DOHH2 (cell line): ENCODE results near the gene RAP1GDS1.

Experiments used
- H3F3A ChIP-seq: fragments of 200-600 bp; sonication (generic), shearing (Covaris generic); 2 replicates; pipeline ENCODE4 v1.6.0; 2016; ENCODE audit warnings: antibody characterized with exemption, mild to moderate bottlenecking; ENCODE audit not compliant: control insufficient read depth, insufficient read depth
- H3K27ac ChIP-seq: fragments of 200-600 bp; sonication (generic); 2 replicates; pipeline ENCODE4 v1.5.1; 2014; ENCODE audit warnings: low read depth, mild to moderate bottlenecking, low read length, moderate library complexity
- H3K27me3 ChIP-seq: fragments of 200-600 bp; sonication (generic); 2 replicates; pipeline ENCODE4 v1.6.1; 2014; ENCODE audit warnings: mild to moderate bottlenecking, low read length, mixed read lengths; ENCODE audit not compliant: control insufficient read depth
- H3K36me3 ChIP-seq: fragments of 200-600 bp; sonication (generic); 2 replicates; pipeline ENCODE4 v1.6.1; 2014; ENCODE audit warnings: mild to moderate bottlenecking, low read length, moderate library complexity, mixed read lengths; ENCODE audit not compliant: control insufficient read depth
- H3K4me1 ChIP-seq: fragments of 200-600 bp; sonication (generic); 2 replicates; pipeline ENCODE4 v1.6.1; 2014; ENCODE audit warnings: mild to moderate bottlenecking, low read length, mixed read lengths; ENCODE audit not compliant: control insufficient read depth
- H3K4me2 ChIP-seq: fragments of 200-600 bp; sonication (generic); 2 replicates; pipeline ENCODE4 v1.6.0; 2014; ENCODE audit warnings: mild to moderate bottlenecking, low read length, moderate library complexity
- H3K4me3 ChIP-seq: fragments of 200-600 bp; sonication (generic); 2 replicates; pipeline ENCODE4 v1.5.1; 2014; ENCODE audit warnings: mild to moderate bottlenecking, low read length, mixed read lengths
- H3K79me2 ChIP-seq: fragments of 200-600 bp; sonication (generic); 2 replicates; pipeline ENCODE4 v1.6.1; 2014; ENCODE audit warnings: mild to moderate bottlenecking, low read length, mixed read lengths; ENCODE audit not compliant: control insufficient read depth
- H3K9me2 ChIP-seq: fragments of 200-600 bp; sonication (generic); replicated peaks from 2 replicates; pipeline ENCODE4 v1.6.1; 2014; ENCODE audit warnings: mild to moderate bottlenecking, low read length, mixed read lengths; ENCODE audit not compliant: control insufficient read depth
- H3K9me3 ChIP-seq: fragments of 200-600 bp; sonication (generic); 2 replicates; pipeline ENCODE4 v1.6.1; 2014; ENCODE audit warnings: antibody characterized with exemption, low read length, mixed read lengths; ENCODE audit not compliant: control insufficient read depth, insufficient read depth
- H4K20me1 ChIP-seq: fragments of 200-600 bp; sonication (generic); 2 replicates; pipeline ENCODE4 v1.6.0; 2014; ENCODE audit warnings: low read depth, mild to moderate bottlenecking, antibody characterized with exemption, low read length, moderate library complexity; ENCODE audit not compliant: control insufficient read depth, insufficient read depth
- EZH2phosphoT487 ChIP-seq: fragments of 200-600 bp; sonication (generic); IDR thresholded peaks from 2 replicates; pipeline ENCODE4 v1.6.1; 2017; ENCODE audit warnings: borderline replicate concordance, mild to moderate bottlenecking, antibody characterized with exemption, low read length, moderate library complexity, mixed read lengths
- TF ChIP-seq, protein P1 (sequence below): fragments of 200-600 bp; sonication (generic); IDR thresholded peaks from one replicate; pipeline ENCODE4 v1.5.1; 2014; ENCODE audit warnings: antibody characterized with exemption, mild to moderate bottlenecking, low read depth, low read length; ENCODE audit not compliant: poor library complexity, severe bottlenecking

RAP1GDS1 gene

DNA sequence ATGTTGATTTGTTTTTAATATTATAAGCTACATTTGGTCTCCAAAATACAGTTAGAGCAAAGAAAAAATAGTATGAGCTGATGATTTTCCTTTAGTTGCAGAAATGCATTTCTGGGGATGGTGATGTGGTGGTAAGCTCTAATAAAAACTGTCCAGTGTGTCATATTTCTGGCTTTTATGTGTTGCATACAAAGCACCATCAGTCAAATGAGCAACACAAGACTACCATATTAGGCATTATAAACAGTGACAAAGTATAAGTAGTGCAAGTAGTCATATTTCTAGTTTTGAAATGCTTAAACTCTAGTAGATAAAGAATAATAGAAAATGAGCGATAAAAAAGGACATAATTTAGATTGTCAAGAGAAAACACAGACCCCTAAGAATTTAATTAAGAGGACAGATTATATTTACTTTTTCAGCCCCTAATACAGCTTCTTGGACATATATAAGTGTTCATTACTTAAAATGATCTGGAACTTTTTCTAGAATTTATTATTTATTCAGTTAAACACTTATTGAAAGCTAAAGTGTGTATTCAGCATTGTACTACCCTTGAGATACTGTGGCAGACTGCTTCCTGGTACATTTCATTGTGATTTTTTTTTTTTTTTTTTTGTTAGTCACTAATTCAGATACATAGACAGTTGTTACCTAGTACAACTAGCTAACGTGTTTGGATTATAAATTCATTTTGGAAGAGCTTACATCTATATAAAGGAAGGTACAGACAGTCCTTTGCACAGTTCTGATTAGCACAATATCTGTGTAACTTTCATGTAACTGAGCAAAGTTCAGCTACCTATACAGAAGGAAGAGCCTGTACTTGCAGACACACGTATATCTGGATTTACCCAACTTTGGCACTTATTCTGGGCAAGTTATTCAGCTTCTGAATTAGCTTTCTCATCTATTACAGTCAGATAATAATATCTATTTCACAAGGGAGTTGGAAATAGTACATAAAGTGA, 22.3 kb downstream of the RAP1GDS1 start:
- Histone ChIP-seq H3K27me3 (no peaks in the 10 kb centered on the region), H3K27ac (no peak overlapping the region), H3K79me2 (peaks cover 65% of the 10 kb centered on the region), H3K4me3 (no peak overlapping the region), H3K9me3 (no peaks in the 10 kb centered on the region), H3F3A (0 out of 2 replicates have a peak, but pooled peaks cover 4% of the 10 kb centered on the region), H3K4me2 (no peak overlapping the region), H3K4me1 (peaks cover 33% of the 10 kb centered on the region), H3K9me2 (no peaks in the 10 kb centered on the region), H4K20me1 (no peaks in the 10 kb centered on the region), H3K36me3 (no peaks in the 10 kb centered on the region)
- TF ChIP-seq, protein P1, sequence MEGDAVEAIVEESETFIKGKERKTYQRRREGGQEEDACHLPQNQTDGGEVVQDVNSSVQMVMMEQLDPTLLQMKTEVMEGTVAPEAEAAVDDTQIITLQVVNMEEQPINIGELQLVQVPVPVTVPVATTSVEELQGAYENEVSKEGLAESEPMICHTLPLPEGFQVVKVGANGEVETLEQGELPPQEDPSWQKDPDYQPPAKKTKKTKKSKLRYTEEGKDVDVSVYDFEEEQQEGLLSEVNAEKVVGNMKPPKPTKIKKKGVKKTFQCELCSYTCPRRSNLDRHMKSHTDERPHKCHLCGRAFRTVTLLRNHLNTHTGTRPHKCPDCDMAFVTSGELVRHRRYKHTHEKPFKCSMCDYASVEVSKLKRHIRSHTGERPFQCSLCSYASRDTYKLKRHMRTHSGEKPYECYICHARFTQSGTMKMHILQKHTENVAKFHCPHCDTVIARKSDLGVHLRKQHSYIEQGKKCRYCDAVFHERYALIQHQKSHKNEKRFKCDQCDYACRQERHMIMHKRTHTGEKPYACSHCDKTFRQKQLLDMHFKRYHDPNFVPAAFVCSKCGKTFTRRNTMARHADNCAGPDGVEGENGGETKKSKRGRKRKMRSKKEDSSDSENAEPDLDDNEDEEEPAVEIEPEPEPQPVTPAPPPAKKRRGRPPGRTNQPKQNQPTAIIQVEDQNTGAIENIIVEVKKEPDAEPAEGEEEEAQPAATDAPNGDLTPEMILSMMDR = no peak
- no peak for TF ChIP-seq EZH2phosphoT487

- H3K4me3 ChIP-seq = no peak overlapping the region
- no peaks in the 10 kb centered on the region for H3K9me3 ChIP-seq
- H3K36me3 ChIP-seq = no peaks in the 10 kb centered on the region
- H4K20me1 ChIP-seq = no peaks in the 10 kb centered on the region
- H3K4me1 ChIP-seq = peaks cover 44% of the 10 kb centered on the region
- H3K27ac ChIP-seq = no peak overlapping the region
- no peak overlapping the region for H3K4me2 ChIP-seq
- H3K27me3 ChIP-seq = no peaks in the 10 kb centered on the region
- no peak for TF ChIP-seq EZH2phosphoT487
- TF ChIP-seq, protein P1 = no peak
- peaks cover 13% of the 10 kb centered on the region for H3F3A ChIP-seq
- H3K9me2 ChIP-seq = no peaks in the 10 kb centered on the region
- H3K79me2 ChIP-seq = peaks cover 66% of the 10 kb centered on the region
Measured at GRCh38 chr4:98284640-98285046, 23.5 kb downstream of the RAP1GDS1 start.

DNA sequence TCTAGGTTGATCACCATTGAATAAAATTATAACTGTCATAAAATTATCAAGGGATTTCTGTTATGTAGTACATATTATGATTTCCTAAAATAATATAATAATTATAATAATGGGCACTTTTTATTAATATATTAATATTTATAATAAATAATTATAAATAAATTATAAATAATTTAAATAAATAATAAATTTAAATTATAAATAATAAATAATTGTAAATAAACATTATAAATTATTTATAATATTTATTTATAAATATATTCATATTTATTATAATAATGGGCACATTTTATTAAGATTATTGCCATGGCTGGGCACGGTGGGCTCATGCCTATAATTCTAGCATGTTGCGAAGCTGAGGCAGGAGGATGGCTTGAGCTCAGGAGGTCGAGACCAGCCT, 24.5 kb downstream of the RAP1GDS1 start:
- TF ChIP-seq, protein P1 = no peak
- no peak for TF ChIP-seq EZH2phosphoT487
- H4K20me1 ChIP-seq = no peaks in the 10 kb centered on the region
- no peak overlapping the region for H3K27ac ChIP-seq
- H3K27me3 ChIP-seq = no peaks in the 10 kb centered on the region
- H3K4me1 ChIP-seq = peaks cover 54% of the 10 kb centered on the region
- H3K4me2 ChIP-seq = no peak overlapping the region
- H3K4me3 ChIP-seq = no peak overlapping the region
- peaks cover 13% of the 10 kb centered on the region for H3F3A ChIP-seq
- no peaks in the 10 kb centered on the region for H3K9me3 ChIP-seq
- peaks cover 76% of the 10 kb centered on the region for H3K79me2 ChIP-seq
- H3K9me2 ChIP-seq = no peaks in the 10 kb centered on the region
- H3K36me3 ChIP-seq = no peaks in the 10 kb centered on the region
